ENCODE results near the gene FARP1.

The FARP1 gene

GRCh38 chr13:98233127-98233526 is 90.2 kb downstream of the FARP1 start:
- no peak for FAIRE-seq

GRCh38 chr13:98234348-98234747 is 91.5 kb downstream of the FARP1 start:
- FAIRE-seq: no peak

- no peak for FAIRE-seq
These were observed 93.3 kb downstream of the FARP1 start for GRCh38 chr13:98236197-98236596.

DNA sequence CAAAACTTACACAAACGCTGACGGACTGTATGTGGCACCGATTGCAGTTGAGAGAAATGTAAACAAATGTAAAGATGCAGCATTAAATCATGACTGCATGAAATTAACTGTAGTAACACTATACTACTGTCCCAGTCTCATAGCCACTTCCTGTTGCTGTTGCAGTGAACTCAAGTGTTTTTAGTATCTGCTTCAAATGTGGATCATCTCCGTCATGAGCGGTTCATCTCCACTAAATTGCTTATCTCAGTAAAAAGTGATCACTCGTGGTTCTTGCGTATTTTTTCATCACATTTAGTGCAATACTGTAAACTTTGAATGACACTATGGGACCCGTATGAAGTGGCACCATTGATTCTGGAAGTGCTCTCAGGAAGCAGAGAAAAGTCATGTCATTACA is 94.4 kb downstream of the FARP1 start:
- FAIRE-seq: no peak

DNA sequence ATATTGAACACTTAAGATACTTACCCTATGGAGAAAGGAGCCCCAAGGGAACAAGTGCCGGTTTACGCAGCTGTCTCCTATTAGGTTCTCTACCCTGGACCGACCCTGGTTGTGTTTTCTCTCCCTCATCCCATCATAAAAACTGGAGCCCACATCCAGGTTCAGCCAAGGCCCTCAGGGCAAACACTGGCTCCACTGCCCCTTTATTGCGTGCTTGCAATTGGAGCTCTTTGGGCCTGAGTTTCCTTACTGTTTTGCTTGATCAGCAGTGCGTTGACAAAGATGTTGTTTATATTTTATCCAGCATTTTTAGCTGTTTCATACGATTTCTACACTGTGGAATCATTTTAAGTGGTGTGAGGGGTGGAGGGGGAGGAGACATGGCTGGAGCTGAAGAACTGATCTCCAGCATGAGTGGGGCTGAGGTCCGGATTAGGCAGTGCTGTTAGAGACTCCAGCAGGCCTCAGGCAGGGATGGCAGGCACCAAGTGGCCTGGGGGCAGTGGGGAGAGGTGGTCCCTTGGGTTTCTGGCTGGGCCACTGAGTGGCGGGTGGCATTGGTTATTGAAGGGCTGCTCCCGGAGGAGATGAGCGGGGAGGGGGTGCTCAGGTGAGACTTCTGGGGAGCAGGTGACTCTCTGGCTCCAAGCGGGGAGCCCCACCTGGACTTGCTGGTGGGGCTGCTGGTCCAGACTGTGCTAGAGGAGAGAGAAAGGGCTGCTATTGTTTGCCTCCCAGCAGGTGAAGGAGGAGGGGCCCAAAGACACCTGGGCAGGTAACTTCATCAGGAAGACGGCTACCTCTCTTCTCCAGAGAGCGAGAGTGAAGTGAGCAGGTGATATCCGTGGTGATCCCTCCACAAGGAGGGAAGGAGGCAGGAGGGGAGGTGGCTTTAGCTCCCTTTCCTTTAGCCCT is 96.5 kb downstream of the FARP1 start:
- no peak for FAIRE-seq

DNA sequence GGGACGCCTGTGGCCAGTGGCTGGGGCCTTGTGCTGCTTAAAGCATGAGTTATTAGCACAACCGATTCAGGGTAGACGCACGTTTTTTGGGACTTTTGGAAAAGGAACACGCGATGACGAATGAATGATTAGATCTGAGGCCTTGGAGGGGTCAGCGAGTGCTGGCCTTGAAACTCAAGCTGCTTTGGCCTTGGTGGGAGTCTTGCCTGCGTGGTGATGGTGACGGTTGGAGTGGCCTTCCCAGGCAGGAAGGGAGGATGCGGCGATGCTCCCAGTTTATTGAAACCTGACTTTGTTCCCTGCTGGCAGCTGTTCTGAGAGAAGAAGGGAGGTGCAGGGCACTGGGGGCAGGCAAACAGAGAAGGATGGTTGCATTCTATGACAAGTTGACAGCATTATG is 97.2 kb downstream of the FARP1 start:
- no peak for FAIRE-seq

DNA sequence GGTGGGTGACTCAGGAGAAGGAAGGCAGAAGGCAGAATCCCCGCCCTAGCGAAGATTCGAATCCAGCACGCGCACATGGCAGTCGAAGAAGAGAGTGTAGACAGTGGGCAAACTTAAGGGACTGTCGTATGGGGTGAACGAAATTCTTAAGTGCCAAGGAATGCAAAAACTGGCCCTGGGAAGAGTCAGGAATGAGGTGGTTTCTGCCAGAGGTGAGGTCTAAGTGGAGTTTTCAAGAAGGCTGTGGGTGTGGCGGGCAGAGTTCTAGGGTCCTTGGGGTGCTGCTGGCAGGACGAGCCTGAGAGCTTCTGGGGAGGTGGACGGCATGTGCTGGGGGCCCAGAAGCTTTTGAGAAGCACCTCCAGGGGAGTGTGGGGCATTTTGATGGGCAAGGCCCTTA is 98.1 kb downstream of the FARP1 start:
- FAIRE-seq: no peak

- no peak for FAIRE-seq
These were observed 99.1 kb downstream of the FARP1 start for GRCh38 chr13:98241976-98242375.

- FAIRE-seq: no peak
These were observed 99.5 kb downstream of the FARP1 start for GRCh38 chr13:98242403-98242802.

GRCh38 chr13:98243929-98244272 is 101.0 kb downstream of the FARP1 start:
- no peak for FAIRE-seq

GRCh38 chr13:98246538-98247172 is 103.8 kb downstream of the FARP1 start:
- FAIRE-seq: peak; percentile 5

- FAIRE-seq: no peak
These were observed 108.8 kb downstream of the FARP1 start for GRCh38 chr13:98251708-98252107.

- FAIRE-seq: no peak
These were observed 110.1 kb downstream of the FARP1 start for GRCh38 chr13:98252931-98253470.

- FAIRE-seq: no peak
These were observed 110.6 kb downstream of the FARP1 start for GRCh38 chr13:98253526-98253925.

DNA sequence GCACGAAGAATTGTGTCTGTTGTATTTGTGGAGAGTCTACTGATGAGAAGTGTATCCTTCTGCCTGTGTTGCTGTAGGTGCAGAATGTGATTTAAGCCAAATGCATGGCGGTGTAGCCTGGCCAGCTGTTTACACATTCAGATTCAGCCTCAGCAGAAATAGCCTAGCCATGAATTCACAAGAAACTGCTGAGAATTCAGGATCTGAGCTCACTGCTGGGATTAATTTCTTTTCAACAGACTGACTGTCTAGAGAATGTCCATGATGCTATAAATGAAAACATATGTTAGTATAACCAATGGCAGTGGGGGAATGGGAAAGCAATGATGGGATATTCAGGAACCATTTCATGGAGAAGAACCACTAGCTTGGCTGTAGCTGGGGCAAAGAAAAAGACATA is 111.6 kb downstream of the FARP1 start:
- FAIRE-seq: no peak

DNA sequence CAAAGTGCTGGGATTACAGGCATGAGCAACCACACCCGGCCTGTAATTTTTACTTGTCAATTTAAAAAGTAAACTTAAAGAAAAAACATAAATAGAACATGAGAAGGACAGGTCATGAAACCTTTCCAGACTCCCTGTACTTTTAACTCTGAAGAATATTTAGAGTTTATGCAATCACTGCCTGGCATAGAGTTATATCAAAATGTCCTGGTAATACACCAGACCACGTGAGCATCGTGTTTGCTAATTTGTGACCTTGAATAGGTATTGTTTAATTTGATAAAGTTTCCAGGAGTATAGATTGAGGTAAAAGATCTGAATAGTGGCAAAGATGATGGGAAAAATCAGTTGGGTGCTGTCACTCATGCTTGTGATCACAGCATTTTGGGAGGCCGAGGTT is 115.3 kb downstream of the FARP1 start:
- FAIRE-seq: no peak

DNA sequence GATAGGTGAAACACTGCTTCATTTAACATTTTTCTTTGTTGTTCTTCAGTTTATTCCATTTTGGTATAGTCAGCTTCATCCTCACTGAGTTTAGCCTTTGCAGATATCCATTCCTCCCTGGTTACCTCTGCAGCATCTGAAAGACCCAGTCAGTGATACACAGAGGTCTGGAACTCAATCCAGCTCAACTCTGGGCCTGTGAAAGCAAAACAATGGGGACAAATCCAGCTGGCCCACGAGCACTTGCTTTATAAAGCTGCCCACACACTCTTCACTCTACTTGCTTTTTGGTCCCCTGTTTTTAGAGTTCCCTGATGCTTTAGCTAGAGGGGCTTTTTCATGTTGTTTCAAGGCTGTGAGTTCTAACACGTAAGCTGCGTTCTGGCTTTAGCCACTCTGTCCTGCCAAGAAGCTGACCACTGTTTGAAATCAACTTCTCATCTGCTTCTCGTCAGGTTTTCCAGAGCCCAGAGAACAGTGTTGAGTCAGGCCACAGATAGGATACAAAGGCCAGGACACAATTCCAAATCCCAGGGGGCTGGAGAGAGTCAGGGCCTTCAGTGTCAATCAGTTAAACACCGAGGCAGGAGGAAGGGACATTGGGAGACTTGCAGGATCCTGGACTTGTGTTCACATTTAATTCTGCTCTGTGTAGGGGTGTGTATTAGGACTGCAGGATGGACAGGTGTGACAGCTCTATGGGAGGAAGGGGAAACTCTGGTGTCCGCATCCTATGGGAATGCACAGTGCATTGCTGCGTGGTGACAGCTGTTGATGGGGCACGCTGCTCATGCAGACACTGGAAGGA is 117.7 kb downstream of the FARP1 start:
- no peak for FAIRE-seq

GRCh38 chr13:98261165-98261702 is 118.3 kb downstream of the FARP1 start:
- FAIRE-seq: no peak

- no peak for FAIRE-seq
These were observed 119.4 kb downstream of the FARP1 start for GRCh38 chr13:98262292-98262691.

DNA sequence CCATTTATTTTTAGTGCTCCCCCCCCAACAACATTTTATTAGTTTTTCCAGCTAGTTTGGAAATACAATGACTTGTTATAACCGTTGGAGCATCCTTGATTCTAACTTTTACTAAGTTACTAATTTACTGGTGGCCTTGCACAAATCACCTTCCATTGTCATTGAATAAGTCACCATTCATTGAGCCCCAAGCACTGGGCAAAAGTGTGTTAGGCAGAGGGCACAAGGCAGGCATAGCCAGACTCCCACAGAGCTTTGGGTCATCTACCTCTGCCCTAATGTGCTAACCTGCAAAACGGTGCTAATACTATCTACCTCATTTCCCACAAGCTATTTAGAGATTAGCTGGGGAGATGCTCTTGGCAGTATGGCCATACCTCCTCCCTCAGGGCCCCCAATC is 120.9 kb downstream of the FARP1 start:
- FAIRE-seq: no peak

GRCh38 chr13:98264877-98265276 is 122.0 kb downstream of the FARP1 start:
- no peak for FAIRE-seq

DNA sequence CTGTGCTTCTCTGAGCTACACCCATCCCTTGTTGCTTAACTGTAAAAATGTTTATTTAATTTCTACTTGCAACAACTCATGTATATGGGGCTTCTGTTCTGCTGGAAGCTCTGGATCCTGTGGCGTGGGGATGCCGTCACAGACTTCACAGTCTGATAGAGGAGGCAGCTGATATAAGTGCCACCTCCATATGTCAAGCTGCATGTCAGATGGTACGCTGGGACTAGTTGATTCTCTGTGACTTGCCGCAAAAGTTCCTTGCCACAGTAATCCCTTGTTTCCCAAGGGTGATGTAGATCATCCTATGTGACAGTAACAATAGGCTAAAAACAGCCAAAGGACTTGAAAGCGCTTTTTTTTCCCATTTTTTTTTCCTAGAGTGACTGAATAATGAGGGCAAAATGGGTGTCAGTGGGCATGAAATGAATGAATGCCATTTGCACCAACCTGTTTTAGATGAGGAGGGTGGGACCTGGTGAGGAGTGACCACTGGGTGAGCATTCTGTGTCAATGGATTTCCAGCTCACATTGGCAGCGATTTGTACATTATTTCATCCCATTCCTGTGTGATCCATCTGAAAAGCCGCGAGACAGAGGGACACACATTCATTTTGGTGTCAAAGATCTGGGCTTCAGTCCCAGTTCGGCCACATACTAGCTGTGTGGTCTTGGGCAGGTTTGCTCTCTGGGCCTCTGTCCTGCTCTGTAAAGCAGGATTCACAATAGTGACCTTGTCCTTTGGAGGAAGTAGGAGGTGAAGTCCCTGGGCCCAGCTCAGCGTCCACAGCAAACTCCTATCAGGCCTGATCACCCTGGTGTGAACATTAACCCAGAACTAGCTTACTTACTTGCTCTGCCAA is 123.0 kb downstream of the FARP1 start:
- no peak for FAIRE-seq

Measured in islet of Langerhans (tissue), 1 donor.